ENCODE data around the gene CALML6. TPM values are rescaled to one million over a fixed set of nuclear protein-coding genes. Genes with fewer than 3 reads are reported as not detected.

Gene CALML6
- total RNA-seq, 1 experiment from 2014 or later: 1.9 TPM

DNA sequence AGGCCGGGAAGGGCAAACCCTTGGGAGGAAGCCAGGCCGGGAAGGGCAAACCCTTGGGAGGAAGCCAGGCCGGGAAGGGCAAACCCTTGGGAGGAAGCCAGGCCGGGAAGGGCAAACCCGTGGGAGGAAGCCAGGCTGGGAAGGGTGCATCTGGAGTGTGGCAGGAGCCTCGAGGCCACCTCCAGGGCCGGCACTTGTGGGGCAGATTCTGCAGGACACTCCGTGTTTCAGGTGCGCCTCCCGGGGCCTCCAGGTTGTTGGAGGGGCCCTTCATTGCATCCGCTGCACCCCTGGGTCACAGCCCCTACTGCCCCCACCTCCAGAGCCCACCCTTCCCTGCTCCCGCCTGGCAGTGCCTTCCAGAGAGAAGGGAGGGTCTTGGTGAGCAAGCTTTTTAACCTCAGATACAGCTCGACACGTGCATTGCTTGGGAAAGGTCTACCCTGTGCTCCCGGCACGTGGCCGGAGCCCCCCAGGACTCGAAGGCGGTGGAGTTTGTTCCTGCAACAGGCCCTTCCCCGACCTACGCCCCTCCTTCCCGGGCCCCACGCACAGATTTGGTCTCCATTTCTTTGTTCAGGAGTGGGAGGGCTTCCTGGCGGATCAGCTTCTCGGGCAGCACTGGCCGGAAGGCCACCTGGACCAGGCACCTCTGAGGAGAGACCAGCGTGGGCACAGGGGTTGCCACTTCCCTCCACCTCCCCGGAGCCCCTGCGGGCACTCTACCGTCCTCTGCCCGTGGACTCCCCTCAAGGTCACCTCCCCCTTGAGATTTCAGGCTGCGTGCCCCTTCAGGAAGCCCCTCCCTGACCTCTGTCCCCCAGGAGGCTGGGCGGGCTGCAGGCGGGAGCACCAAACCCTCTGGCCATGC lies 13.4 kb downstream of the CALML6 start:
- H3K4me1 Mint-ChIP-seq: no peaks in the 10 kb centered on the region

DNA sequence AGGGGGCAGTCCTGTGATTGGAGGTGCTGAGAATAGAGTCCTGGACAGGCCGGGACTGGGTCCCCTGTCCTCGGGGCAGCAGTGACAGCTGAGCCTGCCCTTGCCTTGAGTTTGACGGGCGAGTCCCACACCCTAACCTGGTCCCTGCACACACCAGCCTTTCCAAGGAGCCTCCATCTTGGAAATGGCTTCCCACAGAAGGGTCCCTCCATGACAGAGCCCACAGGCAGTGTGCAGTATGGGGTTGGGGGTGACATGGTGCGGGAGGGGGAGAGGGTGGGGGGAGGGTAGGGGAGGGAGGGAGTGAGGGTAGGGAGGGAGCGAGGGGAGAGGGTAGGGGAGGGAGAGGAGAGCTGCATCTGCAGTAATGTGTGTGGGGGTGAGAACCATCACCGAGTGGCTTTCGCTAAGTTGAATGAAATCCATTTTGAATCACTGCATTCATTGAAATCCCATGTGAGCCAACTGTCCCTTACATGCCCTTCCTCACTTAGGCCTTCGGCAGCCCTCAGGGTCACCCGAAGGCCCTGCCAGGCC lies 14.1 kb downstream of the CALML6 start:
- DNase-seq (ENCODE audit: low spot score): no peak
- ChIA-PET POLR2A (no interaction called here), CTCF (interaction anchor here (1.5 kb wide), 1 partner anchor 20 kb away, joined by 5 read pairs; no protein-coding TSS in a partner anchor)
- Mint-ChIP-seq H3K4me1 (no peaks in the 10 kb centered on the region), H3K36me3 (peaks cover 4% of the 10 kb centered on the region; the same call in 1 of the 2 replicates), H3K27ac (no peak overlapping the region), H3K27me3 (ENCODE audit: low read depth) (no peaks in the 10 kb centered on the region), H3K4me3 (no peak overlapping the region), H3K9me3 (peaks cover 13% of the 10 kb centered on the region)
- ATAC-seq: no peak
- TF ChIP-seq, protein P1, sequence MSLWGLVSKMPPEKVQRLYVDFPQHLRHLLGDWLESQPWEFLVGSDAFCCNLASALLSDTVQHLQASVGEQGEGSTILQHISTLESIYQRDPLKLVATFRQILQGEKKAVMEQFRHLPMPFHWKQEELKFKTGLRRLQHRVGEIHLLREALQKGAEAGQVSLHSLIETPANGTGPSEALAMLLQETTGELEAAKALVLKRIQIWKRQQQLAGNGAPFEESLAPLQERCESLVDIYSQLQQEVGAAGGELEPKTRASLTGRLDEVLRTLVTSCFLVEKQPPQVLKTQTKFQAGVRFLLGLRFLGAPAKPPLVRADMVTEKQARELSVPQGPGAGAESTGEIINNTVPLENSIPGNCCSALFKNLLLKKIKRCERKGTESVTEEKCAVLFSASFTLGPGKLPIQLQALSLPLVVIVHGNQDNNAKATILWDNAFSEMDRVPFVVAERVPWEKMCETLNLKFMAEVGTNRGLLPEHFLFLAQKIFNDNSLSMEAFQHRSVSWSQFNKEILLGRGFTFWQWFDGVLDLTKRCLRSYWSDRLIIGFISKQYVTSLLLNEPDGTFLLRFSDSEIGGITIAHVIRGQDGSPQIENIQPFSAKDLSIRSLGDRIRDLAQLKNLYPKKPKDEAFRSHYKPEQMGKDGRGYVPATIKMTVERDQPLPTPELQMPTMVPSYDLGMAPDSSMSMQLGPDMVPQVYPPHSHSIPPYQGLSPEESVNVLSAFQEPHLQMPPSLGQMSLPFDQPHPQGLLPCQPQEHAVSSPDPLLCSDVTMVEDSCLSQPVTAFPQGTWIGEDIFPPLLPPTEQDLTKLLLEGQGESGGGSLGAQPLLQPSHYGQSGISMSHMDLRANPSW (CRISPR knock-in tag; conservative IDR thresholded peaks at IDR 0.05; ENCODE audit: low read depth): no peak
- TF ChIP-seq, protein P2, sequence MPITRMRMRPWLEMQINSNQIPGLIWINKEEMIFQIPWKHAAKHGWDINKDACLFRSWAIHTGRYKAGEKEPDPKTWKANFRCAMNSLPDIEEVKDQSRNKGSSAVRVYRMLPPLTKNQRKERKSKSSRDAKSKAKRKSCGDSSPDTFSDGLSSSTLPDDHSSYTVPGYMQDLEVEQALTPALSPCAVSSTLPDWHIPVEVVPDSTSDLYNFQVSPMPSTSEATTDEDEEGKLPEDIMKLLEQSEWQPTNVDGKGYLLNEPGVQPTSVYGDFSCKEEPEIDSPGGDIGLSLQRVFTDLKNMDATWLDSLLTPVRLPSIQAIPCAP (CRISPR knock-in tag; IDR thresholded peaks at IDR 0.05): no peak
- TF ChIP-seq GTF2I (CRISPR knock-in tag; conservative IDR thresholded peaks at IDR 0.05) (no peak), GABPB1 (CRISPR knock-in tag; IDR thresholded peaks at IDR 0.05) (no peak), ZNF232 (CRISPR knock-in tag; IDR thresholded peaks at IDR 0.05) (no peak), ZNF219 (CRISPR knock-in tag; IDR thresholded peaks at IDR 0.05; ENCODE audit: borderline replicate concordance) (no peak), TEAD4 (CRISPR knock-in tag; IDR thresholded peaks at IDR 0.05) (no peak), ZNF423 (CRISPR knock-in tag; IDR thresholded peaks at IDR 0.05) (no peak), SOX15 (CRISPR knock-in tag; IDR thresholded peaks at IDR 0.05) (no peak), PRRX2 (CRISPR knock-in tag; IDR thresholded peaks at IDR 0.05) (no peak), NR2C2 (CRISPR knock-in tag; IDR thresholded peaks at IDR 0.05) (no peak)
- TF ChIP-seq, protein P3, sequence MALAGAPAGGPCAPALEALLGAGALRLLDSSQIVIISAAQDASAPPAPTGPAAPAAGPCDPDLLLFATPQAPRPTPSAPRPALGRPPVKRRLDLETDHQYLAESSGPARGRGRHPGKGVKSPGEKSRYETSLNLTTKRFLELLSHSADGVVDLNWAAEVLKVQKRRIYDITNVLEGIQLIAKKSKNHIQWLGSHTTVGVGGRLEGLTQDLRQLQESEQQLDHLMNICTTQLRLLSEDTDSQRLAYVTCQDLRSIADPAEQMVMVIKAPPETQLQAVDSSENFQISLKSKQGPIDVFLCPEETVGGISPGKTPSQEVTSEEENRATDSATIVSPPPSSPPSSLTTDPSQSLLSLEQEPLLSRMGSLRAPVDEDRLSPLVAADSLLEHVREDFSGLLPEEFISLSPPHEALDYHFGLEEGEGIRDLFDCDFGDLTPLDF (CRISPR knock-in tag; IDR thresholded peaks at IDR 0.05): no peak
- TF ChIP-seq, protein P4, sequence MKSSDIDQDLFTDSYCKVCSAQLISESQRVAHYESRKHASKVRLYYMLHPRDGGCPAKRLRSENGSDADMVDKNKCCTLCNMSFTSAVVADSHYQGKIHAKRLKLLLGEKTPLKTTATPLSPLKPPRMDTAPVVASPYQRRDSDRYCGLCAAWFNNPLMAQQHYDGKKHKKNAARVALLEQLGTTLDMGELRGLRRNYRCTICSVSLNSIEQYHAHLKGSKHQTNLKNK (CRISPR knock-in tag; IDR thresholded peaks at IDR 0.05): no peak
- TF ChIP-seq, protein P5, sequence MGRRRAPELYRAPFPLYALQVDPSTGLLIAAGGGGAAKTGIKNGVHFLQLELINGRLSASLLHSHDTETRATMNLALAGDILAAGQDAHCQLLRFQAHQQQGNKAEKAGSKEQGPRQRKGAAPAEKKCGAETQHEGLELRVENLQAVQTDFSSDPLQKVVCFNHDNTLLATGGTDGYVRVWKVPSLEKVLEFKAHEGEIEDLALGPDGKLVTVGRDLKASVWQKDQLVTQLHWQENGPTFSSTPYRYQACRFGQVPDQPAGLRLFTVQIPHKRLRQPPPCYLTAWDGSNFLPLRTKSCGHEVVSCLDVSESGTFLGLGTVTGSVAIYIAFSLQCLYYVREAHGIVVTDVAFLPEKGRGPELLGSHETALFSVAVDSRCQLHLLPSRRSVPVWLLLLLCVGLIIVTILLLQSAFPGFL (CRISPR knock-in tag; IDR thresholded peaks at IDR 0.05; ENCODE audit: borderline replicate concordance): no peak
- TF ChIP-seq, protein P6, sequence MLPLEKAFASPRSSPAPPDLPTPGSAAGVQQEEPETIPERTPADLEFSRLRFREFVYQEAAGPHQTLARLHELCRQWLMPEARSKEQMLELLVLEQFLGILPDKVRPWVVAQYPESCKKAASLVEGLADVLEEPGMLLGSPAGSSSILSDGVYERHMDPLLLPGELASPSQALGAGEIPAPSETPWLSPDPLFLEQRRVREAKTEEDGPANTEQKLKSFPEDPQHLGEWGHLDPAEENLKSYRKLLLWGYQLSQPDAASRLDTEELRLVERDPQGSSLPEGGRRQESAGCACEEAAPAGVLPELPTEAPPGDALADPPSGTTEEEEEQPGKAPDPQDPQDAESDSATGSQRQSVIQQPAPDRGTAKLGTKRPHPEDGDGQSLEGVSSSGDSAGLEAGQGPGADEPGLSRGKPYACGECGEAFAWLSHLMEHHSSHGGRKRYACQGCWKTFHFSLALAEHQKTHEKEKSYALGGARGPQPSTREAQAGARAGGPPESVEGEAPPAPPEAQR (CRISPR knock-in tag; IDR thresholded peaks at IDR 0.05): no peak
- TF ChIP-seq, protein P7, sequence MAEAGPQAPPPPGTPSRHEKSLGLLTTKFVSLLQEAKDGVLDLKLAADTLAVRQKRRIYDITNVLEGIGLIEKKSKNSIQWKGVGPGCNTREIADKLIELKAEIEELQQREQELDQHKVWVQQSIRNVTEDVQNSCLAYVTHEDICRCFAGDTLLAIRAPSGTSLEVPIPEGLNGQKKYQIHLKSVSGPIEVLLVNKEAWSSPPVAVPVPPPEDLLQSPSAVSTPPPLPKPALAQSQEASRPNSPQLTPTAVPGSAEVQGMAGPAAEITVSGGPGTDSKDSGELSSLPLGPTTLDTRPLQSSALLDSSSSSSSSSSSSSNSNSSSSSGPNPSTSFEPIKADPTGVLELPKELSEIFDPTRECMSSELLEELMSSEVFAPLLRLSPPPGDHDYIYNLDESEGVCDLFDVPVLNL (CRISPR knock-in tag; IDR thresholded peaks at IDR 0.05; ENCODE audit: borderline replicate concordance, low read depth): no peak
- TF ChIP-seq, protein P8, sequence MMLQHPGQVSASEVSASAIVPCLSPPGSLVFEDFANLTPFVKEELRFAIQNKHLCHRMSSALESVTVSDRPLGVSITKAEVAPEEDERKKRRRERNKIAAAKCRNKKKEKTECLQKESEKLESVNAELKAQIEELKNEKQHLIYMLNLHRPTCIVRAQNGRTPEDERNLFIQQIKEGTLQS (CRISPR knock-in tag; conservative IDR thresholded peaks at IDR 0.05): no peak
- TF ChIP-seq, protein P9, sequence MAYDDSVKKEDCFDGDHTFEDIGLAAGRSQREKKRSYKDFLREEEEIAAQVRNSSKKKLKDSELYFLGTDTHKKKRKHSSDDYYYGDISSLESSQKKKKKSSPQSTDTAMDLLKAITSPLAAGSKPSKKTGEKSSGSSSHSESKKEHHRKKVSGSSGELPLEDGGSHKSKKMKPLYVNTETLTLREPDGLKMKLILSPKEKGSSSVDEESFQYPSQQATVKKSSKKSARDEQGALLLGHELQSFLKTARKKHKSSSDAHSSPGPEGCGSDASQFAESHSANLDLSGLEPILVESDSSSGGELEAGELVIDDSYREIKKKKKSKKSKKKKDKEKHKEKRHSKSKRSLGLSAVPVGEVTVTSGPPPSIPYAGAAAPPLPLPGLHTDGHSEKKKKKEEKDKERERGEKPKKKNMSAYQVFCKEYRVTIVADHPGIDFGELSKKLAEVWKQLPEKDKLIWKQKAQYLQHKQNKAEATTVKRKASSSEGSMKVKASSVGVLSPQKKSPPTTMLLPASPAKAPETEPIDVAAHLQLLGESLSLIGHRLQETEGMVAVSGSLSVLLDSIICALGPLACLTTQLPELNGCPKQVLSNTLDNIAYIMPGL (CRISPR knock-in tag; IDR thresholded peaks at IDR 0.05): no peak

More for the DNA sequence above, 13.4 kb downstream of the CALML6 start:
- ATAC-seq (no peak), DNase-seq (ENCODE audit: low spot score) (no peak)
- Mint-ChIP-seq H3K4me3 (no peak overlapping the region), H3K27ac (no peak overlapping the region), H3K36me3 (no peaks in the 10 kb centered on the region), H3K9me3 (peaks cover 6% of the 10 kb centered on the region), H3K27me3 (ENCODE audit: low read depth) (no peaks in the 10 kb centered on the region)
- ChIA-PET CTCF (no interaction called here), POLR2A (no interaction called here)
- TF ChIP-seq SMAD4 (CRISPR knock-in tag; IDR thresholded peaks at IDR 0.05): no peak
